AG04449 (cell line): Measurements from ENCODE around the gene AGMO.

Source experiments
- CTCF ChIA-PET: fragments of 350-600 bp; formaldehyde crosslinking; extraction: SDS; loops from one replicate; lab custom pipeline; 2021; ENCODE audit warnings: antibody characterized with exemption; lab: Yijun Ruan, JAX
- POLR2A ChIA-PET: fragments of 400-600, 350-600 bp; formaldehyde crosslinking; extraction: SDS; loops from one replicate; lab custom pipeline; 2020; ENCODE audit warnings: antibody characterized with exemption, inconsistent platforms; lab: Yijun Ruan, JAX
- DNase-seq: peaks from one replicate; pipeline ENCODE4 v3.0.0-alpha.2; 2010; ENCODE audit warnings: low read depth, low spot score
- H3K4me3 ChIP-seq: 2 replicates; pipeline ENCODE4 v1.5.1; 2011; ENCODE audit warnings: low read depth, mild to moderate bottlenecking, control low read depth, low read length
- TF ChIP-seq, protein P1 (sequence below): IDR thresholded peaks from one replicate; pipeline ENCODE4 v1.5.1; 2011; ENCODE audit warnings: mild to moderate bottlenecking, moderate library complexity, low read length, control low read depth, inconsistent platforms; ENCODE audit not compliant: insufficient read depth; ENCODE audit errors: missing control alignments

The AGMO gene

DNA sequence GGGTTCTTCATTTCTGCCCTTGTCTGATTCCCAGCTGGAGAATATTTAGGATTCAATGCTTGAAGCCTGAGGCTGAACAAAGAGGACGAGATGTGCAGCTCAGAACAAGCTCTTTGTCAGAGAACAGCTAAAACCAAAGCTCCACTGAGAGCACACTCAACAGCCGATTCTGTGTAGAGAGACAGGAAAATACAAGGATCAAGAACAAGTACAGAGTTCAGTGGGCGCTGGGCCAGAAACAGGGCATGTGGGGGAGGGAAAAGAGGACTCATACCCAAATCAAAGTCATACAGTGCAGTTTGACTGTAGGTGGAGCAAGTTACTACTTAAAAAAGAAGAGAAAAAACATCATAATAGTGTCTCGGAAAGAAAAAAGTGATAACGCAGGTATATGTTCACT lies at the start of gene AGMO:
AGMO (minus strand) TSS at position 181 of the 400 bp plus-strand sequence.
- CTCF ChIA-PET: interaction anchor here (1.7 kb wide), 1 partner anchor 510 kb away, joined by 6 read pairs; no protein-coding TSS in a partner anchor
- POLR2A ChIA-PET: no interaction called here
- no peak within 1 kb of the TSS for H3K4me3 ChIP-seq
- TF ChIP-seq, protein P1, sequence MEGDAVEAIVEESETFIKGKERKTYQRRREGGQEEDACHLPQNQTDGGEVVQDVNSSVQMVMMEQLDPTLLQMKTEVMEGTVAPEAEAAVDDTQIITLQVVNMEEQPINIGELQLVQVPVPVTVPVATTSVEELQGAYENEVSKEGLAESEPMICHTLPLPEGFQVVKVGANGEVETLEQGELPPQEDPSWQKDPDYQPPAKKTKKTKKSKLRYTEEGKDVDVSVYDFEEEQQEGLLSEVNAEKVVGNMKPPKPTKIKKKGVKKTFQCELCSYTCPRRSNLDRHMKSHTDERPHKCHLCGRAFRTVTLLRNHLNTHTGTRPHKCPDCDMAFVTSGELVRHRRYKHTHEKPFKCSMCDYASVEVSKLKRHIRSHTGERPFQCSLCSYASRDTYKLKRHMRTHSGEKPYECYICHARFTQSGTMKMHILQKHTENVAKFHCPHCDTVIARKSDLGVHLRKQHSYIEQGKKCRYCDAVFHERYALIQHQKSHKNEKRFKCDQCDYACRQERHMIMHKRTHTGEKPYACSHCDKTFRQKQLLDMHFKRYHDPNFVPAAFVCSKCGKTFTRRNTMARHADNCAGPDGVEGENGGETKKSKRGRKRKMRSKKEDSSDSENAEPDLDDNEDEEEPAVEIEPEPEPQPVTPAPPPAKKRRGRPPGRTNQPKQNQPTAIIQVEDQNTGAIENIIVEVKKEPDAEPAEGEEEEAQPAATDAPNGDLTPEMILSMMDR: no peak
- DNase-seq: no peak

DNA sequence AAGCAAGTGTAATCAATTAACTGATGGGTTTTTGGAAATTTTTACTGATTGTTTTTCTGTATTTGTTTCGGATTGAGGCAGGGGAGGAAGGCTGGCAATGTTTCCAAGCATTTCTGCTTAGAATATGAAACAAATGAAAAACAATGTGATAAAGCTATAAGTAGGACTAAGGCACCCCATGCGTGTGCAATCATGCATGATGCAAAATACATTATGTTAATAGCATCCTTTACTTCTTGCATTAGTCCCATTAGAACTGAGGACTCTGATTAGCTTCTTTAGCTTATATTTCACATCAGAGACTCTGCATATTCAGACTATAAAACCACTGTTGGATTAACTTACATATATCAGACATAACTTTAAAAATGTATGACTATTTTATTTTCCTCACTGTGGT lies 48.7 kb upstream of the AGMO start:
- H3K4me3 ChIP-seq: no peak overlapping the region
- POLR2A ChIA-PET: no interaction called here
- CTCF ChIA-PET: no interaction called here
- TF ChIP-seq, protein P1: no peak
- no peak for DNase-seq

DNA sequence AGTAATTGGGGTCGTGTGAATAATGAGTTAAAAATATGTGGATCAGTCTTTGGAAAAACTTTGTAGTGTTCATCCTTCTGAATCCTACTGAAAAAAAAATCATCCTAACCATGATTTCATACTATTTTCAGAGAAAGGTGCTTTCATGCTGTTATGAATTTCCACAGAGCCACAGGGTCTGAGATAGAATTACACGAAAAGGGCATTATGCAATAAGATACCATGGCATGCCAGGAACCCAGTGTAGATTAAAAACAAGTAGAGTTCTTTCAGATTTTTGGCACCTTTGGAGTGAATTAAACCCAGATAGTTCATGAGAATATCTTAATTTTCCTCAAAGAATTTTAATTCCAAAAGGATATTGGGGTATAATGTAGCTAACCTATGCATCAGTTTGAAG lies 47.5 kb upstream of the AGMO start:
- TF ChIP-seq, protein P1: no peak
- no peak overlapping the region for H3K4me3 ChIP-seq
- ChIA-PET CTCF (no interaction called here), POLR2A (no interaction called here)
- no peak for DNase-seq

DNA sequence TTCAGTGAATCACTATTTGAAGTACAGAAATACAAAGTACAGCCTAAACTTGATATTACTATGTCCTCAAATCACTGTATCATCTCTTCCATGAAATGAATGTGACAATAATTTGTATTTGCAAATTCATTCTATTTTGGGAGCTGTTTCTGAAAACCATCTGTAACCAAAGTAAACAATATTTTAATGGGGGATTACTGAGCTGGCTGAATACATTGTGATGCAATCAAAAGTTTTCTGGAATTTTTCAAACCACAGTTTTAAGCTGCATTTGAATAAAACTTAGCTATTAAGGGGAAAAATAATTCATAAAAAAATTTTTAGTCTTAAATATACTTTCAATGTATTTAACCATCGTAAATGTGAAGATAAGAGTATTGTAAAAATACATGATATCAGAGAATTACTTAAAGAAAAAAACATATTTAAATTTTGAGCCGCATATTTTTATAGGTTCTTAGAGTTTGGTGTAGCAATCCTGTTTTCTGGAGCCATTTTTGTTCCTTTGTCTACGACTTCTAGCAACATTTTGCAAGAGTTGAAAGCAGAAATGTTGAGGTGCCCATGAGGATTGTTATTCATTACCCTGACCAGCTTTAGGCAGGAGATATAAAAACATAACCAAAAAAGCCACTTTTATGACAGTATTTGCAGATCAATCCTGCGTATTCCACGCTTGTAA lies 45.9 kb upstream of the AGMO start:
- ChIA-PET POLR2A (no interaction called here), CTCF (no interaction called here)
- TF ChIP-seq, protein P1: no peak
- no peak overlapping the region for H3K4me3 ChIP-seq
- DNase-seq: no peak

DNA sequence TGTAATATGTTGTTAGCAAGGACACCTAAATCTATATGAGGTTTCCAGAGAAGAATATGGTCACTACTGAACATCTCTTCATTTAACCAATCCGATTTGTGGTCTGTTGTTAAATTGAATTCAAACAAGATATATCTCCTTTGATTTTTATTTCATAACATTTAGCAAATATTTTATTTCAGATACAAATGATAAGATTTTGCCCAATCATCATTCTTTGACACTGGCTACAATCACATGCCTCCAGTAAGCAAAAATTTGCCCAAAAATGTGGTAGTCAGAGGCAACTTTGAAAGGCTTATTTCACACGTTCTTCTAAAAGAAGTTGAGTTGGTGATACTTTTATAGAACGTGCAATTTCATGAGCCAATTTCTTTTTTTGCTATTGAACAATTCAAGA lies 44.7 kb upstream of the AGMO start:
- H3K4me3 ChIP-seq: no peak overlapping the region
- DNase-seq: no peak
- ChIA-PET POLR2A (no interaction called here), CTCF (no interaction called here)
- TF ChIP-seq, protein P1: no peak

DNA sequence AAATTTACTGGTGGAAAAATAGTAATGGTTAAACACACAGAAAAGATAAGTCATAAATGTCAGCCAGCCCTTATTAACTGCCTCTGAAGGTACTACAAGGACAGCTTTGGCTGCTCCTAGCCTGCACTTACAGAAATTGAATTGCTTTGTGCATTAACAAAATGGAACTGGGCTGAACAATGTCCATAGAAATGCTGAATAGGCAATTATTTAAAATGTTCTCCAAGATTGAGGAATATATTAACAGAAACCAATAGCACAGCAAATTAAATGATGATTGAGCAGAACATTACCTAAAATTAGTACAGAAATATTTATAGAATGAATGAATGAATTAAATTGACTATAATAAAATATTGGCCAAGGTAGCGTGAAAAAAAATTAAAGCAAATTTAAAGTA lies 42.4 kb upstream of the AGMO start:
- TF ChIP-seq, protein P1: no peak
- CTCF ChIA-PET: no interaction called here
- DNase-seq: no peak
- no peak overlapping the region for H3K4me3 ChIP-seq
- POLR2A ChIA-PET: no interaction called here
